Right ventricle myocardium superior (tissue), 1 donor: ENCODE data around the gene GGNBP2. TPM values are rescaled to one million over a fixed set of nuclear protein-coding genes. Genes with fewer than 3 reads are reported as not detected.

ENCODE experiments used
- ATAC-seq: fragments of 200-7000 bp; cut with Tn5 transposase; one replicate; pipeline ENCODE4 v1.9.1; 2020; ENCODE audit warnings: mild to moderate bottlenecking; ENCODE audit not compliant: poor library complexity
- DNase-seq: peaks from one replicate; pipeline ENCODE4 v3.0.0-alpha.2; 2020
- intact Hi-C: fragments of 100-400 bp; cut with DNase I; formaldehyde crosslinking; loops from one replicate; pipeline ENCODE4 v1.11.2; 2022
- total RNA-seq: library from RNA; stranded (reverse); fragmentation: NEBNext Ultra II Directional; extraction: Animal tissue kit (Norgen Biotek cat#: 25700); gene quantifications from one replicate; pipeline ENCODE4 v1.2.1, GENCODE V29; 2021
- donor health status: DM: no; HTN: yes; CAD: no; lungs with severe emphysema.

Gene GGNBP2
- total RNA-seq, 1 donor from 2014 or later, result 36.6 TPM

DNA sequence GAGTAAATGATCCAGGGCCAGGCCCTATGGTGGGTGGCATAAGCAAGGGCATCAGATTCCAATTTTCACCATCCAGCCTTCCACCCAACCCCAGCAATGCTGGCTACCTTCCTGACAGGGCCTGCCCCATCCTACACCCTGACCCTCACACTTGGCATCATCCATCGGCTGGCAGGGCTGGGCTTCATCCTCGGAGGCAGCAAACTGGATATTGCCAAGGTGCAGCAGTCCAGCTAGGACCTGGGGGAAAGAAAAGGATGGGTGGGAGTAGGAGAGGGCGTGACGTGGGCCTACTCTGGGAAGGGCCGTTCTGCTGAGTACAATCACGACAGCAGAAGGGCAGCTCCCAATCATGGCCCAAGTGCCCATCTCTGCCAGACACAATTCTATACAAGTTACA is 33.5 kb upstream of the GGNBP2 start:
- DNase-seq (no peak), ATAC-seq (no peak)
- intact Hi-C loops, result no loop called here

DNA sequence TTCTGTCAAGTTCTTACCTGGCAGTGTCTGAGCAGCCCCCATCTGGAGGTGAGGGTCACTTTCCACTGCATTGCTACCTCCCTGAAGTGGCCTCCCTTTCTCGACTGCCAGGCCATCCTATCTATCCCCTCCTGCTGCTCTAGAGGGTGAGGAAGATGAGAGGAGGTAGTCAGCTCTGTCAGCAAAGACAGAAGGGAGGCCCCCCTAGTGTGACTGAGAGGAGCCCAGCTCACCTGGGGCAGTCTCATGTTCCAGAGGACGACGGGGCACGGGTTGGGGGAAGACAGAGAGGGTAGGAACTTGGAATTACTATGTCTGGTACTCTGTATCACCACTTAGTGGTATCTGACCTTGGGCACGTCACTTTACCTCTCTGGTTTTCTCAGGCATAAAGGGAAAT is 32.1 kb upstream of the GGNBP2 start:
- intact Hi-C loops, result no loop called here
- ATAC-seq, result no peak
- DNase-seq, result no peak

DNA sequence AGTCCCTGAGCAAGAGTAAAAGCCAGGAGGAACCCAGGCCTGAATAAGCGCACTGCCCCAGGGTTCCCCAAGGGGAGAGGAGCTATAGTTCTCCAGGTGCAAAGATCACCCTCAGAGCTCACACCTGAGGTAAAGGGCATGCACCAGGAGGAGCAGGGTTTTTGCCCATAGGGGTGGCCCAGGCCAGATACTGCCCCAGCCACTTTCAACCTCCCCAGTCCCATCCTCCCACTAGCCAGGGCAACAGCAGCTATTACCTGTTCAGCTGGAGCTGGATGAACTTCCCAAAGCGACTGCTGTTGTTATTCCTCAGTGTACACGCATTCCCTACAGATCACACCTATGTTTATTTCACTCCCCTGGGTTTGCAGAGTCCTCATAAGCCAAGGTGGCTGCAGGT is 29.9 kb upstream of the GGNBP2 start:
- ATAC-seq (no peak), DNase-seq (no peak)
- intact Hi-C loops, result no loop called here

DNA sequence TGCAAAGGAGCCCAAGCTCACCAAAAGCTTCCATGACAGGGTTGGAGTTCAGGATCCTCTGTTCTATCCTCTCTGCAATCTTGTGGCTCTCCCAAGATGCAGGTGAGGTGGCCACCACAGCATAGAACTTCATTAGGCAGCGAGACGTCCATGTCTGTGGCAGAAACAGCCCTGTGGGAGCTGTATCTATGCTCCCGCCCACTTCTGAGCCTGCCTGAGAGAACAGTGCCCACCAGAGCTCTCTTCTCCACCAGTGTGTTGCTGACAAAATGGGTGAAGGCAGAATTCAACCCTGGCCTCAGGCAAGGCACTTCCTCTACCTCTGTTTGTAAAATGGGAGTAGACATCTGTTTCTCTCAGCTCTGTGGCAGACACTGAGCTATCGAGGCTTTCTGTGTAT is 28.9 kb upstream of the GGNBP2 start:
- DNase-seq (no peak), ATAC-seq (no peak)
- intact Hi-C loops, result no loop called here

DNA sequence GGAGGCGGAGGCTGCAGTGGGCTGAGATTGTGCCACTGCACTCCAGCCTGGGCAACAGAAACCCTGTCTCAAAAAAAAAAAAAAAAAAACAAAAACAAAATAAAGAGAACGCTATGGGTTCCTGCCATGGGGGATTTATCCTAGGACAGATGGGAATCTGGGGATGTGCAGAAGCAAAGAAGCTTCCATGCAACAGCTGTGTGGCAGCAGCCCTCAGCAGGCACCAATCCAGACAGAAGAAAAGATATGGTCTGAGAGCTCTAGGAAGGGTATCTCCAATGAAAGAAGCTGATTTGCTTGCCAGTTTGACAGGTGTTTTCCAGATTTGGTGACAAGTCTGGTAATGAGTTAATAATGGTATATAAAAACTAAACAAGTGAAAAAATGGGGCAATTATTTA is 21.6 kb upstream of the GGNBP2 start:
- ATAC-seq (no peak), DNase-seq (no peak)
- intact Hi-C loops, result no loop called here

DNA sequence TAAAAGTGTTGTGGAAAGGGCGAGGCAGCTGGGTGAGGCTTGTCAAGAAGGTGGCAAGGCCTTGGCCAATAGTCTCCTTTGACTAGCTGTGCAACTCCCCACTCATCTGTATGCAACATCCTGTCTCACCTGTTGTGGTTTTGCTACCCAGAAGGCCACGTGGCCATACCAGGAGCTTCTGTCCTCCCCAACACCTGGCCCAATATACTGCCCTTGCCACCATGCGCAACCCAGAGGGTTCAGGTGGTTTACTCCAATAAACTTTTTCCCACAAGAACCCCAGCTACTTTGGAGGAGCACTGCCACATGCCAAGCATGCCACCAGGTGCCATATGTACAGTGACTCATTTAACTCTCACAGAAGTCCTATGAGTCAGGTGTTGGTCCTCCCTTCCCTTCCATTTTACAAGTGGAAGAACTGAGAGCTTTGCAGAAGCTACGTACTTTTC is 20.3 kb upstream of the GGNBP2 start:
- intact Hi-C loops, result no loop called here
- ATAC-seq (no peak), DNase-seq (no peak)

DNA sequence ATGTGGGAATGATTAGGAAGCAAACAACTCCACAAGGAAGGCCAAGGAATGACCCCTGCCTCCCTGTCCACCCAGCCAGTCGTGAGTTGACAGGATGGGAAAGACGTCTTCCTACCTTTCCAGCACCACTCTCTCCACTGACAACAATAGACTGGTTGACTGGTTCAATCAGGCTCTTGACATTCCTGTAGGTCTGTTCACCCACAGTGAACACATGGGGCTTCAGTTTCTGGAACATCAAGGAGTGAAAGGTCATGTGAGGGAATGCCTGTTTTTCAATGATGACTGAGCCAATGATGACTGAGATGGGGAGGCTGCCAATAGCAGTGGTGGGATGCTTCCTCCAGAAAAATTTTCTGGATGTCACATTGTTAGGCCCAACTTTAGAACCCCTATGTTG is 19.6 kb upstream of the GGNBP2 start:
- intact Hi-C loops, result no loop called here
- ATAC-seq (no peak), DNase-seq (no peak)

DNA sequence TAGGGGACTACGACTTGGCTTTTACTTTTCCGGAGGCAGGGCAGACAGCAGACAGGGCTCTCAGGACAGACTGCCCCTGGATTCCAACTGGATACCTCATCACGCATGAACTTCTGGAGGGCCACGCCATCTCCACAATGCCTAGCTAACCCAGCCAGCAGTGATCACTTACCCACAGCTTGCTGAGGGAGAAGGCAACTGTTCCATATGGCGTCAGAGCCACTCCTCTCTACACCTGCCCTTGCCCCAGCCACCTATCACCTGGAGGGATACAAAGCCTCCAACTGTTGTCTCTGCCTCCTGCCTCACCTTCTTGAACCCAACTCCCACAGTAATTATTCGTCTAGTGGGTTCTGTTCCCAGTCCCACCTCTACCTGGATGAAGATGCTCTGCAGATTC is 18.8 kb upstream of the GGNBP2 start:
- intact Hi-C loops, result no loop called here
- ATAC-seq, result no peak
- DNase-seq, result no peak

DNA sequence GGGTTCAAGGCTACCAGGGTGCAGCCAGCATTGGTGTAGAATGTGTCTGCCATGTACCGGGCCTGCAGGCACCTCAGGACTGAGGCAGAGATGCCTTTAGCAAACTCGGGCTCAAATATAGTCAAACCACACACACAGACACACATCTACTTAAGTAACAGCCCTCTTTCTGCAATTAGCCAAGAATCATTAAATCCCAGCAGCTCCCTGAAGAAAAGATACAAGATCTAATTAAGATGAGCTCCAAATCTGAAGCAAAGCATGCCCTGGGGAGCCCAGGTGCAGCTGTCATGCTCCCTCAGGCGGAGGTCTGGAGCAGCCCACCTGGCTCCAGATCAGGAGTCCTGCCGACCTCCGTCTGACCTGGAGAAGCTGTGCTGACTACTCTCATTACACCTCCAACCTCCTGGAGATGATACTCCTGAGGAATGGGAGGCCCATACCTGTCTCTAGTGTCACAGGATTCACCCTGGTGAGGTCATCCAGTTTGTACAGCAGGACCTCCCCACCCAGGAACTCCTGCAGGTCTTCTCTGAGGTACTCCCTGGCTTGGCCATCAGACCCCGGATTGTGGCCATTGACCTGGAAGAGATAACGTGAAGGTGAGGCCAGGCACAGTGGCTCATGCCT is 17.0 kb upstream of the GGNBP2 start:
- DNase-seq (no peak), ATAC-seq (no peak)
- intact Hi-C loops, result no loop called here

DNA sequence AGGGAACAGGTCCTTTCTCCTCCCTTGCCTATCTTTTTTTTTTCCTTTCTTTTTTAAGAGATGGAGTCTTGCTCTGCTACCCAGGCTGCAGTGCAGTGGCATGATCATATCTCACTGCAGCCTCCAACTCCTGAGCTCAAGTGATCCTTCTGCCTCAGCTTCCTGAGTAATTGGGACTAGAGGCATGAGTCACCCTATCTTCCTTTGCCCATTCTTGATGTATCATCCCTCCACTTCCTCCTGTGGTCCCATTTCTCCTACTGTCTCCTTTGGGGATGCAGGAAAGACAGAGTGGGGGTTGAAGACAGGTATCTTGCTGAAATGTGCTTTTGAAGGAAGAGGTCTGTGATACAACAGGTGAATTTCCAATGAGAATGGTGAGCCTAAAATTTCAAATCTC is 15.6 kb upstream of the GGNBP2 start:
- intact Hi-C loops, result no loop called here
- DNase-seq (no peak), ATAC-seq (no peak)

DNA sequence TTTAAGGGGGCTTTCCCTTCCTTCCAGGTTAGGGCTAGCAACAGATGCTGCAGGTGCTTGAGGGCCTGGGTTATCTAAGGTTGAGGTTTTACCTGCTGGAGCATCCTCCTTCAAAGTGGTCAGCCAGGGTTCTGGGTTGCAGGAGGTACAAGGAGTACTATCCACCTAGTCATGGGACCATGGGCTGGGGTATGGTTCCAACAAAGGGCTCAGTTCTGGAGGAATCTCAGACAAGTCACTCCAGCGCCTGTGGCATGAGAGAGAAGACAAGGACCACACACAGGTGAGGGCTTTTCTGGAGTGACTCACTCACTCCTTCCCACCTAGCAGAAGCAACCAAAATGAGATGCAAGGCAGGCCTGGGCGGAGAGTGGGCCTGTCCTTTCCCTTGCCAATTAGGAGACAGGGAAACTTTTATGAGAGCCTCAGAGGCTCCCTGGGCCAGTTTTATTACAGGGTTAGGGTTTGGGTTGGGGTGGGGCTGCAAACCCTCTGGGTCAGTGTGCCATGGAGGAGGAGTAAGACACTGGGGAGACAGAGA is 12.2 kb upstream of the GGNBP2 start:
- DNase-seq (no peak), ATAC-seq (no peak)
- intact Hi-C loops, result no loop called here

DNA sequence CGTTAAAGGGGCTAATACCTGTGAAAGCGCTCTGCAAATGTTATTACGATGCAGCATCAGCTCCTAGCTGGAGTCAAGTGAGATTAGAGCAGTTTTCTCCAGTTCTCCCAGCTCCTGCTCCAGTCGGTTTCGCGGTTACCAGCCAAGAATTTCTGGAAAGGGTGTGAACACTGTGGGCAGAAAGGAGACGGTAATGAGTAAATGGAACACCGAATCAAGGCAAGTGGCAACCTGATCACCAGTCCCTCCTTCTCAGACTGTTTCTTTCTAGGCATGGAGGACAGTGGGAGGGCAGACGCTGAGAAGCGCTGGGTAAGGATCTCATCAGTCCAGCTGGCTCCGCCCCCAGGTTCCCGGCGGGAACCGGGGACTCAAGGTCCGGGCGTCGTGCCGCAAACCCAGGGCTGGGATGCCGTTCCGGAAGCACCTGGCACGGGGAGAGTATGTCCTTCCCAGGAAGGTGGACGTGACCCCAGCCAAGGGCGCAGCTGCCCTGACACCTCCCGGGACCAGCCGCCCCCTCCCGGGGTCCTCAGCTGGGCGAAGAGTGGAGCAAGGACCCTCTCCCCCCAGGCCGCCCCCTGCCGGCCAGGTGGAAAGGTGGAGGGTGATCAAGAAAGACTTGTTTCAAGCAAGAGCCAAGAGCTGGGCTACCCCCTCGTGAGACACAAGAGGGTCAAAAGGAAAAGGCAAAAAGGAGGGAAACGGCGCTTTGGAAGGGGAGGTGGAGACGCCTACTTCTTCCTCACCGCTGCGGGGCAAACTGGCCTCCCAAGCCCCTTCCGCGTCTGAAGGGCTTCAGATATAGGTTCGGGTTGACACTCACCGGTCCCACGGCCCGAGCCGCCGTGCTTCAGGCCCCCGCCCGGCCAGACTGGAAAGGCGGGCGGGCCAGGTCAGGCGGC is 10.5 kb upstream of the GGNBP2 start:
- peak; percentile 58 for ATAC-seq
- peak; percentile 80 for DNase-seq
- intact Hi-C loops, result no loop called here

DNA sequence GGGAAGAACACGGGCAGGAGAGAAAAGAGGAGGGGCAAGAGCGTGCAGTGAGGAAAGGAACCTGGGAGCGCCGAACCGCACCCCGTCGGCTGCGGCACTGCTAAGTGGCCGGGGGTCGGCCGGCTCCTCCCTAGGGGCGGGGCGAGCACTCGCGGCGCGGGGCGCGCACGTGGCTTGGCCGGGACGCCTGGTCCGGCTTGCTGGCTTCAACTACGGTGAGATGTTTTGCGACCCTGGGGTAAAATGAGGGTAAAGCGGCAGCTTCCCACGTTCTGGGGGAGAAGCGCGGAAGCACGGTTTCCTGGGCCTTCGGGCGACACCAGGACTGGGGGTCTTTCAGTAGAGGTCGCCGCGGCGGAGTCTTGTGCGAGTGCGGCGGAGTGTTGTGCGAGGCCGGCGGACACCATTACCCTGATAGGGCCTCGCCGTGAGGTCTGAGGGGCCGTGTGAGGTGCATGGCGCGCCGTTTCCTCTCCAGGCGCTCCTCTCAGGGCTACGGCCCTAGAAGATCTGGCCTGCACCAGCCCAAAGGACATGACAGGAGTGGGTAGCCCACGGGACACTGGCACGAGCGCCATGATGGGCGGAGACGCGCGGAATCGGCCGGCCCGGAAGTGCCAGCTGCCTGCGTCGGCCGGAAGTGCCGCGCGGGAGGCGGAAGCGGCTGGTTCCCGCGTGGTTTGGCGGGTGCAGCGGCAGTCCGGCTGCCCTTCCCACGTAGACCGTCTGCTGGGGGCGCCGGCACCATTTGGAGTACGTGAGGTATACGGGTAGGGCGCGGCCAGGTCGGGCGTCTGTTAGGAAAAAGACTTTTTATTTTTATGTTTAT is 9.7 kb upstream of the GGNBP2 start, which contains the start of the genes MYO19 and PIGW:
Gene MYO19, minus strand, starts transcription at position 29 of the 829 bp plus-strand sequence. CDS start 2,330 bp downstream, outside the sequence.
Gene PIGW, plus strand, starts transcription at position 148 of the 829 bp plus-strand sequence. CDS start 2,115 bp downstream, outside the sequence.
- intact Hi-C loops, result no loop called here
- ATAC-seq (peak; percentile 95), DNase-seq (peak; percentile 94)

DNA sequence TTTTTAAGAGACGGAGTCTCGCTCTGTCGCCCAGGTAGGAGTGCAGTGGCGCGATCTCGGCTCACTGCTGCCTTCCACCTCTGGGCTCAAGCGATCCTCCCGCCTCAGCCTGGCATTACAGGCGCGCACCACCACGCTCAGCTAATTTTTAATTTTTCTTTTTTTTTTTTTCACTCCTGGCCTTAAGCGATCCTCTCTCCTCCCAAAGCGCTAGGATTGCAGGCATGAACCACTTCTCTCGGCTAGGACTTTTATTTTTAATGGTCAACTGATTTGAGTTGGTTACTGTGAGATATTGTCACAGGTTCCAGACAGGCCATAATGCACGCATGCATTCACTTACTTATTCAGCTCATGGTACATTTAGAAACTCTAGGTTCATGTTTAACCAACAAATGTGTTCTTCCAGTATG is 9.0 kb upstream of the GGNBP2 start:
- intact Hi-C loops, result no loop called here
- DNase-seq (no peak), ATAC-seq (no peak)

DNA sequence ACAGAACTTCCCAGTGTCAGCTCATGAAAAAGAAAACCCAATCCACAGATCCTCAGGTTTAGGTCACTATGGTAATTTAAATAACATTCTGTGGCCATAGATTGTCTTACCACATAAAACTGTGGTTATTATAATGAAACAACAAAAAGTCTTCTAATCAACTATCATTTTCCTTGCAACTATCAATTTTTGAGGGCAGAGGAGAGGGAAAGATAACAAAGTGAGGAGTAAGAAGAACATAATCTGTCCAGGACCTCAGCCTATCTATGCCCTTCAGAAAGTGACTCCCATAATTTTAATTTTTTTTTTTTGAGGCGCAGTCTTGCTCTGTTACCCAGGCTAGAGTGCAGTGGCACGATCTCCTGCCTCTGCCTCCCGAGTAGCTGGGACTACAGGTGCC is 4.0 kb upstream of the GGNBP2 start:
- ATAC-seq (no peak), DNase-seq (no peak)
- intact Hi-C loops, result loop anchor here (10.0 kb wide), 1 partner anchor 56 kb away; the partner anchor contains the start of gene ZNHIT3

DNA sequence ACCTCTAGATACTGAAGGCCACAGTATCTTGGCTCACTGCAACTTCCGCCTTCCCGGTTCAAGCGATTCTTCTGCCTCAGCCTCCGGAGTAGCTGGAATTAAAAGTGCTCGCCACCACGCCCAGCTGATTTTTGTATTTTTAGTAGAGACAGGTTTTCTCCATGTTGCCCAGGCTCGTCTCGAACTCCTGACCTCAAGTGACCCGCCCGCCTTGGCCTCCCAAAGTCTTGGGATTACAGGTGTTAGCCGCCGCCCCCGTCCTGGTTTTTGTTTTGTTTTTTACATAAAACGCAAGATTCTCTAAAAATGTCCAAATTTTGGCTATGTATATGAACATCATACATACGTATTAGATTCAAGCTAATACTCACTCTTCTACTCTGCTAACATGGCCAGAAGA is 2.0 kb upstream of the GGNBP2 start:
- no peak for ATAC-seq
- no peak for DNase-seq
- intact Hi-C loops, result loop anchor here (10.0 kb wide), 1 partner anchor 58 kb away; the partner anchor contains the start of gene ZNHIT3

DNA sequence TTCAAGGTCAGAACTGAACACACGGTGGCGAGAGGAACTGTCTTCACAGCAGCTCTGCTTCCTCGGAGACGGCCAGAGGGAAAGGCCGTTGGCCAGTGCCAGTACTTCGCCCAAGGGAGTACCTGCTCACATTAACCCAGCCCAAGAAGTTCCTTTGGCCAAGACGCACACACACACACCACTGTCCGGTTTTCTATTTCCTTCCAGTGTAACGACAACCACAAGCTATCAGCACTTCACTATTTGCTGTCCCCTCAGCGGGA is 744 bp upstream of the GGNBP2 start:
- intact Hi-C loops, result loop anchor here (10.0 kb wide), 1 partner anchor 59 kb away; the partner anchor contains the start of gene ZNHIT3
- peak; percentile 55 for DNase-seq
- ATAC-seq, result peak; percentile 5

DNA sequence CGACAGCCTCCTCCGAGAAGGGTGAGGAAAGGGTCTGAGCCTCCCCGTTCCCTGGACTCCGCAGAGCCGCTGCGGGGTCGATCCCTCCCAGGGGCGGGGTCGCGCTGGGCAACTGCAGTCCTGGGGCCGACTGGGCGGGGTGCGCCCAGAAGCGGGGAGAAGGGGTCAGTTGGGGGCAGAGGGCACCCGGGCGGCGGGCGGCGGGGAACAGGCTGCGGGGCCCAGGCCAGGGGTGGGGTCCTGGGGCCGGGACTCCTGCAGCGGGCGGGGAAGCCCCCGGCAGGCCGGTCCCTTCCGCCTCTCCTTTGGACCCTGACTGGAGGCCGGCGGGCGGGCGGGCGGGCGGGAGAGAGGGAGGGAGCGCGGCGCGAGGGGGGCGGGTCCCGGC is 352 bp downstream of the GGNBP2 start:
- intact Hi-C loops, result loop anchor here (10.0 kb wide), 1 partner anchor 60 kb away; the partner anchor contains the start of gene ZNHIT3
- no peak for DNase-seq
- ATAC-seq, result peak; percentile 66
